Measurements from ENCODE around the gene DCAF12L1. TPM values are rescaled to one million over a fixed set of nuclear protein-coding genes. Genes with fewer than 3 reads are reported as not detected.
A peak's percentile ranks its signal among the peaks of the same experiment; 100 is the strongest.

DCAF12L1 gene
- total RNA-seq (ENCODE audit: low replicate concordance) = 0.77 and 2.0 TPM in 2 replicates

GRCh38 chrX:126552313-126553022 lies at the start of gene DCAF12L1:
Gene DCAF12L1, minus strand, starts transcription at chrX:126552814. Its CDS starts 206 bp downstream, at chrX:126552608.
- no peak for TF ChIP-seq EZH2phosphoT487 (IDR thresholded peaks at IDR 0.05)
- no peak for TF ChIP-seq EZH2 (IDR thresholded peaks at IDR 0.05)
- TF ChIP-seq CTCF (IDR thresholded peaks at IDR 0.05) = no peak

DNA sequence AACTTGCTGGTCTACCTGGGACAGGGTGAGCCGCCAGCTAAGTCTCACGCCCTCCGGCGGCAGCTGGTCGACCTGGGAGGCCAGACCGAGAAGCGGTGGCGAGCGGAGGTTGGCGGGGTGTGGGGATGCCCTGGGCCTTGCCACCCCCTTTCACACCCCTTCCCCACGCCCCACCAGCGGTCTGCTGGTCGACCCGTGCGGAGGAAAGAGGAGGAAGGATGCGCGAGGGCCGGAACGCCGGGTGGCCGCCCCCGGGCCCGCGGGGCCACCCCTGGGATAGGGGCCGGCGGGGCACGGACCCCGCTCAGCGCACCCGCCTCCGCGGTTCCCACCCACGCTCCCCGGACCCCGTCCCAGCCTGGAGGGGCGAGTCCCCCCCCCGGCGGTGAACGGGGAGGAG lies 28.3 kb upstream of the DCAF12L1 start:
- Histone ChIP-seq H3K9me3 (ENCODE audit: low read depth) (peaks cover 3% of the 10 kb centered on the region), H3K4me3 (no peak overlapping the region), H2AFZ (replicated peaks) (no peak overlapping the region), H4K20me1 (ENCODE audit: low read depth) (no peaks in the 10 kb centered on the region), H3K4me1 (no peaks in the 10 kb centered on the region), H3K9ac (no peak overlapping the region), H3K36me3 (no peaks in the 10 kb centered on the region), H3K27ac (no peak overlapping the region), H3F3A (ENCODE audit: low read depth) (no peaks in the 10 kb centered on the region), H3K27me3 (no peaks in the 10 kb centered on the region), H3K79me2 (ENCODE audit: low read depth) (no peaks in the 10 kb centered on the region), H3K4me2 (no peak overlapping the region)
- H3K4me3 Mint-ChIP-seq = no peak overlapping the region
- TF ChIP-seq CTCF (IDR thresholded peaks at IDR 0.05) (no peak), EZH2 (IDR thresholded peaks at IDR 0.05) (no peak), EZH2phosphoT487 (IDR thresholded peaks at IDR 0.05) (no peak)
- no peaks in the 10 kb centered on the region for H3K4me1 Mint-ChIP-seq
- H3K27ac Mint-ChIP-seq = no peak overlapping the region
- no peak for DNase-seq (ENCODE audit: low spot score)
- no peaks in the 10 kb centered on the region for H3K27me3 Mint-ChIP-seq (ENCODE audit: insufficient read depth, low read depth)
- H3K36me3 Mint-ChIP-seq = no peaks in the 10 kb centered on the region
- H3K9me3 Mint-ChIP-seq = no peaks in the 10 kb centered on the region

More at GRCh38 chrX:126552313-126553022, at the start of gene DCAF12L1:
- peak within 1 kb of the TSS; percentile 87 for H2AFZ ChIP-seq (replicated peaks)
- H3K4me3 ChIP-seq = peak within 1 kb of the TSS; percentile 37
- H3K79me2 ChIP-seq (ENCODE audit: low read depth) = no peaks in the 10 kb centered on the region
- H3K36me3 ChIP-seq = no peaks in the 10 kb centered on the region
- no peaks in the 10 kb centered on the region for H3K4me1 ChIP-seq
- Mint-ChIP-seq H3K9me3 (peaks cover 7% of the 10 kb centered on the region), H3K4me1 (no peaks in the 10 kb centered on the region), H3K27ac (no peak within 1 kb of the TSS), H3K4me3 (peak within 1 kb of the TSS; percentile 55), H3K27me3 (ENCODE audit: insufficient read depth, low read depth) (peaks cover 2% of the 10 kb centered on the region), H3K36me3 (peaks cover 3% of the 10 kb centered on the region)
- peak; percentile 48 for DNase-seq (ENCODE audit: low spot score)
- H4K20me1 ChIP-seq (ENCODE audit: low read depth) = no peaks in the 10 kb centered on the region
- H3K9me3 ChIP-seq (ENCODE audit: low read depth) = no peaks in the 10 kb centered on the region
- no peak within 1 kb of the TSS for H3K27ac ChIP-seq
- H3F3A ChIP-seq (ENCODE audit: low read depth) = no peaks in the 10 kb centered on the region
- peaks cover 27% of the 10 kb centered on the region for H3K27me3 ChIP-seq
- peak within 1 kb of the TSS; percentile 64 for H3K4me2 ChIP-seq
- no peak within 1 kb of the TSS for H3K9ac ChIP-seq

DNA sequence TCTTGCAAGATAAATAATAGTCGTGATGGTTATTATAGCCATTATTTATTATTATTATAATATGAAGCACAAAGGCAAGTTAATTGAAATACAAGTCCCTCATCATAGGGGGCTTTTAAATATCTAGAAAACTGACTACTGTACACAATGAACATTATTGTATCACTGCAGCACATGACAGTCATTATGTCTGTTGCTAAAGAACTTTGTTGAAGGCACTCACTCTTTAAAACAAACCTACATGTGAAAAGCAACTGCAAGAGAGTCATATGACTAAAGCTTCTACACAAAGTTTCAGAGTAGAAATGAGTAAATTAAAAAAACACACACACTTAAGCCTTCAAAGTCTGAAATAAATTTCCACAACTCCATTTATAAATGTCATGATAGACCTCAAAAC lies 23.3 kb upstream of the DCAF12L1 start:
- H3K4me1 Mint-ChIP-seq = no peaks in the 10 kb centered on the region
- H3K27me3 Mint-ChIP-seq (ENCODE audit: insufficient read depth, low read depth) = no peaks in the 10 kb centered on the region
- Histone ChIP-seq H3K9ac (no peak overlapping the region), H3K79me2 (ENCODE audit: low read depth) (no peaks in the 10 kb centered on the region), H3K27ac (no peak overlapping the region), H3K9me3 (ENCODE audit: low read depth) (no peaks in the 10 kb centered on the region), H2AFZ (replicated peaks) (no peak overlapping the region), H3K4me1 (no peaks in the 10 kb centered on the region), H3K36me3 (no peaks in the 10 kb centered on the region), H3K4me2 (no peak overlapping the region), H3F3A (ENCODE audit: low read depth) (no peaks in the 10 kb centered on the region), H3K27me3 (no peaks in the 10 kb centered on the region), H3K4me3 (no peak overlapping the region), H4K20me1 (ENCODE audit: low read depth) (no peaks in the 10 kb centered on the region)
- H3K4me3 Mint-ChIP-seq = no peak overlapping the region
- TF ChIP-seq EZH2 (IDR thresholded peaks at IDR 0.05) (no peak), CTCF (IDR thresholded peaks at IDR 0.05) (no peak), EZH2phosphoT487 (IDR thresholded peaks at IDR 0.05) (no peak)
- H3K27ac Mint-ChIP-seq = no peak overlapping the region
- no peaks in the 10 kb centered on the region for H3K36me3 Mint-ChIP-seq
- DNase-seq (ENCODE audit: low spot score) = no peak
- H3K9me3 Mint-ChIP-seq = no peaks in the 10 kb centered on the region
